Mesangial cell (primary cell): ENCODE measurements around the gene KRT6B. TPM values are rescaled to one million over a fixed set of nuclear protein-coding genes. Genes with fewer than 3 reads are reported as not detected.

Source experiments
- total RNA-seq: library from RNA; depleted of rRNA; stranded (reverse); fragments of >200 nt; gene quantifications from 2 replicates; pipeline ENCODE4 v1.2.3, GENCODE V29; 2015

KRT6B gene
- not detected in 2 replicates for total RNA-seq

GRCh38 chr12:52452101-52452500 lies at the start of gene KRT6B:
KRT6B (minus strand) TSS chr12:52452146; CDS start chr12:52452078, 68 bp downstream.

GRCh38 chr12:52493172-52493571 lies 41.2 kb upstream of the KRT6B start, which contains the start of gene KRT6A:
KRT6A (minus strand) TSS chr12:52493257; CDS start chr12:52493188, 69 bp downstream.

GRCh38 chr12:52473768-52474167 lies 21.8 kb upstream of the KRT6B start, which contains the start of gene KRT6C:
KRT6C (minus strand) TSS chr12:52473805; CDS start chr12:52473737, 68 bp downstream.

GRCh38 chr12:52434081-52434733 lies 17.7 kb downstream of the KRT6B start, which contains the start of gene KRT75:
KRT75 (minus strand) TSS chr12:52434371; CDS start chr12:52434304, 67 bp downstream.

GRCh38 chr12:52405922-52406385 lies 46.0 kb downstream of the KRT6B start, which contains the start of gene KRT82:
KRT82 (minus strand) TSS chr12:52406335; CDS start chr12:52406277, 58 bp downstream.

Other genes with a start within 250 kb of the KRT6B start
- 67.6 and 135 TPM in 2 replicates for gene KRT7, start 218.9 kb downstream of the KRT6B start, total RNA-seq
- gene KRT86, start 177.5 kb downstream of the KRT6B start, total RNA-seq = 0.13 and 0.16 TPM in 2 replicates
- 1.0 TPM in 1 of 2 replicates, not detected in the other for gene KRT81, start 160.6 kb downstream of the KRT6B start, total RNA-seq
- not detected in 2 replicates for gene KRT83, start 130.7 kb downstream of the KRT6B start, total RNA-seq
- not detected in 2 replicates for gene KRT85, start 84.7 kb downstream of the KRT6B start, total RNA-seq
- not detected in 2 replicates for gene KRT84, start 66.5 kb downstream of the KRT6B start, total RNA-seq
- not detected in 2 replicates for gene KRT82, start 45.8 kb downstream of the KRT6B start, total RNA-seq
- not detected in 2 replicates for gene KRT75, start 17.8 kb downstream of the KRT6B start, total RNA-seq
- gene KRT6C, start 21.7 kb upstream of the KRT6B start, total RNA-seq = not detected in 2 replicates
- gene KRT6A, start 41.1 kb upstream of the KRT6B start, total RNA-seq = not detected in 2 replicates
- gene KRT5, start 68.2 kb upstream of the KRT6B start, total RNA-seq = not detected in 2 replicates
- gene KRT71, start 101.0 kb upstream of the KRT6B start, total RNA-seq = not detected in 2 replicates
- not detected in 2 replicates for gene KRT74, start 121.7 kb upstream of the KRT6B start, total RNA-seq
- not detected in 2 replicates for gene KRT72, start 149.3 kb upstream of the KRT6B start, total RNA-seq
- not detected in 2 replicates for gene KRT73, start 166.4 kb upstream of the KRT6B start, total RNA-seq
- gene KRT2, start 200.1 kb upstream of the KRT6B start, total RNA-seq = not detected in 2 replicates
- gene KRT1, start 228.3 kb upstream of the KRT6B start, total RNA-seq = not detected in 2 replicates